GM18502 (cell line): ENCODE measurements around the gene PTGDS.
A peak's percentile ranks its signal among the peaks of the same experiment; 100 is the strongest.

ENCODE experiments used
- ATAC-seq: cut with Tn5 transposase; IDR thresholded peaks from one replicate; pipeline ENCODE4 v1.9.1; 2021; ENCODE audit warnings: mild to moderate bottlenecking; ENCODE audit not compliant: unreplicated experiment, poor library complexity

PTGDS gene

GRCh38 chr9:137019891-137020683, 42.8 kb downstream of the PTGDS start:
- ATAC-seq, result no peak

GRCh38 chr9:137020771-137021567, 43.7 kb downstream of the PTGDS start:
- no peak for ATAC-seq

- no peak for ATAC-seq
Measured at GRCh38 chr9:137021568-137021978, 44.3 kb downstream of the PTGDS start.

GRCh38 chr9:137021979-137022661, 44.8 kb downstream of the PTGDS start:
- ATAC-seq, result no peak

- ATAC-seq, result no peak
Measured at GRCh38 chr9:137022662-137023008, 45.3 kb downstream of the PTGDS start.

- ATAC-seq, result no peak
Measured at GRCh38 chr9:137023157-137023556, 45.9 kb downstream of the PTGDS start.

- no peak for ATAC-seq
Measured at GRCh38 chr9:137023583-137023991, 46.3 kb downstream of the PTGDS start.

- ATAC-seq, result no peak
Measured at GRCh38 chr9:137025517-137025966, 48.2 kb downstream of the PTGDS start.

- ATAC-seq, result no peak
Measured at GRCh38 chr9:137026384-137026783, 49.1 kb downstream of the PTGDS start.

- ATAC-seq, result no peak
Measured at GRCh38 chr9:137026828-137027227, 49.5 kb downstream of the PTGDS start.

GRCh38 chr9:137027369-137028262, 50.3 kb downstream of the PTGDS start, which contains the start of gene ABCA2:
Gene ABCA2, minus strand, starts transcription at chr9:137028237. Its CDS starts 97 bp downstream, at chr9:137028140.
- no peak for ATAC-seq

GRCh38 chr9:137028263-137029057, 51.2 kb downstream of the PTGDS start:
- peak; percentile 44 for ATAC-seq

GRCh38 chr9:137029058-137029936, 52.0 kb downstream of the PTGDS start:
- ATAC-seq, result no peak

GRCh38 chr9:137030006-137030405, 52.7 kb downstream of the PTGDS start:
- no peak for ATAC-seq

GRCh38 chr9:137030538-137031527, 53.5 kb downstream of the PTGDS start:
- no peak for ATAC-seq
